K562 (cell line): ENCODE data around the gene CYTH4. TPM values are rescaled to one million over a fixed set of nuclear protein-coding genes. Genes with fewer than 3 reads are reported as not detected.

Experiments
- ARID1B ChIP-seq: fragments of 450-650 bp; IDR thresholded peaks from 2 replicates; pipeline ENCODE4 v1.6.1; 2016; ENCODE audit warnings: antibody characterized with exemption, mild to moderate bottlenecking, inconsistent platforms
- BRF1 ChIP-seq: IDR thresholded peaks from 3 replicates; pipeline ENCODE4 v1.6.1; 2011; ENCODE audit warnings: borderline replicate concordance, mild to moderate bottlenecking; ENCODE audit not compliant: insufficient read length; ENCODE audit errors: extremely low read depth
- HNRNPLL ChIP-seq: fragments of 200-400 bp; formaldehyde crosslinking; IDR thresholded peaks from 2 replicates; pipeline ENCODE4 v1.6.1; 2017; ENCODE audit warnings: low read length, low read depth, mild to moderate bottlenecking; ENCODE audit not compliant: poor library complexity, severe bottlenecking
- HNRNPUL1 ChIP-seq: fragments of 200-400 bp; formaldehyde crosslinking; IDR thresholded peaks from 2 replicates; pipeline ENCODE4 v1.6.1; 2017; ENCODE audit warnings: low read length
- NFIX ChIP-seq: fragments of 250-450 bp; sonication (Bioruptor Pico); IDR thresholded peaks from 2 replicates; pipeline ENCODE4 v1.4.0; 2020; ENCODE audit warnings: low read depth, mild to moderate bottlenecking, moderate library complexity
- SPI1 ChIP-seq: IDR thresholded peaks from 2 replicates; pipeline ENCODE4 v1.6.1; 2011; ENCODE audit warnings: low read depth, low read length, control low read depth, borderline replicate concordance
- TOE1 ChIP-seq, 2 experiments: fragments of 450-650 bp in 1 of 2; sonication (generic) in 1 of 2; formaldehyde crosslinking in 1 of 2; IDR thresholded peaks; 2 replicates each; pipeline versions ENCODE4 v1.7.1 to v1.8.0; 2016 to 2022; ENCODE audit warnings: borderline replicate concordance in 2 of 2, mild to moderate bottlenecking in 2 of 2, antibody characterized with exemption in 1 of 2, inconsistent platforms in 1 of 2, low read depth in 1 of 2, missing genetic modification reagents in 1 of 2, moderate library complexity in 1 of 2
- polyA plus RNA-seq, 8 experiments: library from polyadenylated mRNA; depleted of rRNA in 4 of 8; stranded (reverse) in 5 of 8; unstranded in 3 of 8; fragments of >200 nt; fragmentation: Nextera tagmentation in 2 of 8; fragmentation: Illumina TruSeq in 1 of 8; extraction: Ambion mirVana in 2 of 8; extraction: Trizol in 1 of 8; gene quantifications; 2 replicates each; pipeline versions ENCODE4 v1.2.1 to v1.2.3, GENCODE V29; 2011 to 2014; ENCODE audit warnings: inconsistent platforms in 1 of 8, missing spikeins in 1 of 8
- total RNA-seq, 7 experiments: library from RNA; depleted of rRNA in 6 of 7; stranded (reverse); fragments of >200 nt in 6 of 7; fragmentation: Illumina TruSeq in 2 of 7; extraction: Trizol in 2 of 7; gene quantifications; 2 replicates each; pipeline versions ENCODE4 v1.2.1 to v1.2.3, GENCODE V29; 2011 to 2021; ENCODE audit warnings: low replicate concordance in 1 of 7
- TF ChIP-seq, protein P1 (sequence below): fragments of 450-650 bp; IDR thresholded peaks from 2 replicates; pipeline ENCODE4 v1.7.0; 2016; ENCODE audit warnings: borderline replicate concordance
- TF ChIP-seq, protein P2 (sequence below): fragments of 450-650 bp; IDR thresholded peaks from 2 replicates; pipeline ENCODE4 v1.6.1; 2016; ENCODE audit warnings: borderline replicate concordance
- TF ChIP-seq, protein P3 (sequence below): fragments of 200-800 bp; sonication (Bioruptor generic); IDR thresholded peaks from 2 replicates; pipeline ENCODE4 v1.6.1; 2017; ENCODE audit warnings: missing genetic modification characterization, missing compliant biosample characterization

CYTH4 gene
- total and polyA plus RNA-seq, 9 of the 15 experiments (the other 6 are each of a cell fraction or from before 2014, with no cell fraction given), result 0.03 to 2.0 (median 0.61) TPM; not detected in 1

DNA sequence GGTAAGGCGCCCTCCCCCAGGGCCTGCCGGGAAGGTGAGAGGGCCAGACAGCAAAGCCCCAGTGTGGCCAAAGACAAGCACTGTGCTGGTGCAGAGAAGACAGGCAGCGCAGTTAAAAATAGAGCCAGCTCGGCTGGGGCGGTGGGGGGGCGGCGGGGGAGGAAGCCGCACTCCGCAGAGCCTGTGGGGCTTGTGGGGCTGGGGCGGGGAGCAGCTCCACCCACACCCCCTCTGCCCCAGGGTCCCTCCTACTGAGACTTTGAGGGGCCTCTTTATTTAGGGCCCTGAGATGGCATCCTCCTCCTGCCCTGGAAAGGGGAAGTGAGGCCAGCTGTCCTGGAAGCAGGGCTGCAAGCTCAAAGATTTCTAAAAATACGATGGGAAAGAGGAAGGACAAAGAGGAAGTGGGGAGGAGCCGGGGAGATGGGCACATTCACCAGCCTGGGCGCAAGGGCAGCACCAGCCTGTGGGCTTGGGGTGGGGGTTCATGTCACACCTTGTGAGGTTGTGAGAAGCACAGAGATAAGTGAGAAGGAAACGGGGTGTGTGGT, 2.6 kb downstream of the CYTH4 start (continued):
- TF ChIP-seq, protein P1, sequence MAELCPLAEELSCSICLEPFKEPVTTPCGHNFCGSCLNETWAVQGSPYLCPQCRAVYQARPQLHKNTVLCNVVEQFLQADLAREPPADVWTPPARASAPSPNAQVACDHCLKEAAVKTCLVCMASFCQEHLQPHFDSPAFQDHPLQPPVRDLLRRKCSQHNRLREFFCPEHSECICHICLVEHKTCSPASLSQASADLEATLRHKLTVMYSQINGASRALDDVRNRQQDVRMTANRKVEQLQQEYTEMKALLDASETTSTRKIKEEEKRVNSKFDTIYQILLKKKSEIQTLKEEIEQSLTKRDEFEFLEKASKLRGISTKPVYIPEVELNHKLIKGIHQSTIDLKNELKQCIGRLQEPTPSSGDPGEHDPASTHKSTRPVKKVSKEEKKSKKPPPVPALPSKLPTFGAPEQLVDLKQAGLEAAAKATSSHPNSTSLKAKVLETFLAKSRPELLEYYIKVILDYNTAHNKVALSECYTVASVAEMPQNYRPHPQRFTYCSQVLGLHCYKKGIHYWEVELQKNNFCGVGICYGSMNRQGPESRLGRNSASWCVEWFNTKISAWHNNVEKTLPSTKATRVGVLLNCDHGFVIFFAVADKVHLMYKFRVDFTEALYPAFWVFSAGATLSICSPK, result no peak
- TF ChIP-seq SPI1 (peak; percentile 97), TOE1 (IDR thresholded peaks at IDR 0.05; ENCODE audit: borderline replicate concordance) (no peak), TOE1 (CRISPR knock-in tag; IDR thresholded peaks at IDR 0.05; ENCODE audit: borderline replicate concordance, low read depth) (no peak), HNRNPLL (no peak), NFIX (CRISPR knock-in tag) (no peak), ARID1B (peak; percentile 40; the same call in 1 of the 2 replicates), BRF1 (no peak), HNRNPUL1 (no peak)
- TF ChIP-seq, protein P2, sequence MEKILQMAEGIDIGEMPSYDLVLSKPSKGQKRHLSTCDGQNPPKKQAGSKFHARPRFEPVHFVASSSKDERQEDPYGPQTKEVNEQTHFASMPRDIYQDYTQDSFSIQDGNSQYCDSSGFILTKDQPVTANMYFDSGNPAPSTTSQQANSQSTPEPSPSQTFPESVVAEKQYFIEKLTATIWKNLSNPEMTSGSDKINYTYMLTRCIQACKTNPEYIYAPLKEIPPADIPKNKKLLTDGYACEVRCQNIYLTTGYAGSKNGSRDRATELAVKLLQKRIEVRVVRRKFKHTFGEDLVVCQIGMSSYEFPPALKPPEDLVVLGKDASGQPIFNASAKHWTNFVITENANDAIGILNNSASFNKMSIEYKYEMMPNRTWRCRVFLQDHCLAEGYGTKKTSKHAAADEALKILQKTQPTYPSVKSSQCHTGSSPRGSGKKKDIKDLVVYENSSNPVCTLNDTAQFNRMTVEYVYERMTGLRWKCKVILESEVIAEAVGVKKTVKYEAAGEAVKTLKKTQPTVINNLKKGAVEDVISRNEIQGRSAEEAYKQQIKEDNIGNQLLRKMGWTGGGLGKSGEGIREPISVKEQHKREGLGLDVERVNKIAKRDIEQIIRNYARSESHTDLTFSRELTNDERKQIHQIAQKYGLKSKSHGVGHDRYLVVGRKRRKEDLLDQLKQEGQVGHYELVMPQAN, result no peak
- TF ChIP-seq, protein P3, sequence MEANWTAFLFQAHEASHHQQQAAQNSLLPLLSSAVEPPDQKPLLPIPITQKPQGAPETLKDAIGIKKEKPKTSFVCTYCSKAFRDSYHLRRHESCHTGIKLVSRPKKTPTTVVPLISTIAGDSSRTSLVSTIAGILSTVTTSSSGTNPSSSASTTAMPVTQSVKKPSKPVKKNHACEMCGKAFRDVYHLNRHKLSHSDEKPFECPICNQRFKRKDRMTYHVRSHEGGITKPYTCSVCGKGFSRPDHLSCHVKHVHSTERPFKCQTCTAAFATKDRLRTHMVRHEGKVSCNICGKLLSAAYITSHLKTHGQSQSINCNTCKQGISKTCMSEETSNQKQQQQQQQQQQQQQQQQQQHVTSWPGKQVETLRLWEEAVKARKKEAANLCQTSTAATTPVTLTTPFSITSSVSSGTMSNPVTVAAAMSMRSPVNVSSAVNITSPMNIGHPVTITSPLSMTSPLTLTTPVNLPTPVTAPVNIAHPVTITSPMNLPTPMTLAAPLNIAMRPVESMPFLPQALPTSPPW, result peak; percentile 55; the same call in 1 of the 2 replicates
